Neural cell (in vitro differentiated cells): ENCODE data around the gene ATL1. TPM values are rescaled to one million over a fixed set of nuclear protein-coding genes. Genes with fewer than 3 reads are reported as not detected.

ENCODE experiments used
- H2AFZ ChIP-seq: fragments of 200-600, 300-800 bp; sonication (generic), shearing (Covaris generic); 2 replicates; pipeline ENCODE4 v1.6.0; 2014; ENCODE audit warnings: low read depth, mild to moderate bottlenecking, antibody characterized with exemption, low read length, moderate library complexity
- H3F3A ChIP-seq: fragments of 200-600 bp; shearing (Covaris generic); 2 replicates; pipeline ENCODE4 v1.6.1; 2016; ENCODE audit warnings: mild to moderate bottlenecking, moderate library complexity, mixed read lengths, antibody characterized with exemption, low read length; ENCODE audit not compliant: insufficient read depth, poor library complexity, severe bottlenecking
- H3K27ac ChIP-seq: fragments of 200-600, 300-800 bp; sonication (generic), shearing (Covaris generic); 2 replicates; pipeline ENCODE4 v1.5.1; 2014; ENCODE audit warnings: mild to moderate bottlenecking, low read length, moderate library complexity
- H3K27me3 ChIP-seq: fragments of 300-800, 200-600 bp; sonication (generic), shearing (Covaris generic); 2 replicates; pipeline ENCODE4 v1.6.0; 2014; ENCODE audit warnings: mild to moderate bottlenecking, low read depth, low read length, moderate library complexity; ENCODE audit not compliant: insufficient read depth
- H3K36me3 ChIP-seq: fragments of 300-800, 200-600 bp; sonication (generic), shearing (Covaris generic); 2 replicates; pipeline ENCODE4 v1.5.1; 2014; ENCODE audit warnings: mild to moderate bottlenecking, antibody characterized with exemption, low read length, moderate library complexity; ENCODE audit not compliant: insufficient read depth
- H3K4me2 ChIP-seq: fragments of 300-800, 200-600 bp; sonication (generic), shearing (Covaris generic); 2 replicates; pipeline ENCODE4 v1.6.0; 2014; ENCODE audit warnings: mild to moderate bottlenecking, low read length
- H3K4me3 ChIP-seq: fragments of 300-800, 200-600 bp; sonication (generic), shearing (Covaris generic); 2 replicates; pipeline ENCODE4 v1.5.1; 2014; ENCODE audit warnings: mild to moderate bottlenecking, low read length, moderate library complexity
- H3K79me2 ChIP-seq: fragments of 200-600 bp; shearing (Covaris generic); replicated peaks from 2 replicates; pipeline ENCODE4 v1.6.0; 2014; ENCODE audit warnings: mild to moderate bottlenecking, low read length, moderate library complexity; ENCODE audit not compliant: insufficient read depth
- H3K9ac ChIP-seq: fragments of 300-800, 200-600 bp; sonication (generic), shearing (Covaris generic); 2 replicates; pipeline ENCODE4 v1.6.1; 2016; ENCODE audit warnings: mild to moderate bottlenecking, low read length, mixed read lengths
- H3K9me2 ChIP-seq: fragments of 200-600 bp; shearing (Covaris generic); 2 replicates; pipeline ENCODE4 v1.6.1; 2016; ENCODE audit warnings: mild to moderate bottlenecking, low read length, mixed read lengths; ENCODE audit not compliant: insufficient read depth
- H3K9me3 ChIP-seq: fragments of 200-600, 300-800 bp; sonication (generic), shearing (Covaris generic); 2 replicates; pipeline ENCODE4 v1.6.1; 2016; ENCODE audit warnings: mild to moderate bottlenecking, mixed run types, low read length, moderate library complexity, mixed read lengths
- H4K20me1 ChIP-seq: fragments of 200-600 bp; shearing (Covaris generic); 2 replicates; pipeline ENCODE4 v1.6.1; 2016; ENCODE audit warnings: mild to moderate bottlenecking, mixed run types; ENCODE audit not compliant: insufficient read depth
- EP300 ChIP-seq: fragments of 450-650 bp; conservative IDR thresholded peaks from 2 replicates; pipeline ENCODE4 v1.6.1; 2014; ENCODE audit warnings: antibody characterized with exemption, mild to moderate bottlenecking, moderate library complexity; ENCODE audit not compliant: poor library complexity, severe bottlenecking
- EZH2 ChIP-seq: fragments of 200-600, 300-800 bp; shearing (Covaris generic), sonication (generic); IDR thresholded peaks from 2 replicates; pipeline ENCODE4 v1.6.1; 2014; ENCODE audit warnings: antibody characterized with exemption, low read length, borderline replicate concordance, mild to moderate bottlenecking; ENCODE audit not compliant: insufficient read depth, poor library complexity, severe bottlenecking
- MXI1 ChIP-seq: fragments of 450-650 bp; conservative IDR thresholded peaks from 2 replicates; pipeline ENCODE4 v1.6.1; 2014; ENCODE audit warnings: antibody characterized with exemption, mild to moderate bottlenecking; ENCODE audit not compliant: poor library complexity, severe bottlenecking
- POLR2AphosphoS5 ChIP-seq: IDR thresholded peaks from 2 replicates; pipeline ENCODE4 v1.6.1; 2012
- RAD21 ChIP-seq: fragments of 450-650 bp; conservative IDR thresholded peaks from 2 replicates; pipeline ENCODE4 v1.6.1; 2014; ENCODE audit warnings: antibody characterized with exemption, mild to moderate bottlenecking, moderate library complexity
- SMC3 ChIP-seq: fragments of 450-650 bp; conservative IDR thresholded peaks from 2 replicates; pipeline ENCODE4 v1.6.1; 2014; ENCODE audit warnings: antibody characterized with exemption, mild to moderate bottlenecking, moderate library complexity; ENCODE audit not compliant: poor library complexity
- TAF1 ChIP-seq: IDR thresholded peaks from 2 replicates; pipeline ENCODE4 v1.6.1; 2012; ENCODE audit warnings: low read depth
- polyA plus RNA-seq: library from polyadenylated mRNA; depleted of rRNA; stranded (reverse); fragments of >200 nt; gene quantifications from 2 replicates; pipeline ENCODE4 v1.2.3, GENCODE V29; 2014
- TF ChIP-seq, protein P1 (sequence below): IDR thresholded peaks from 2 replicates; pipeline ENCODE4 v1.6.1; 2012; ENCODE audit warnings: borderline replicate concordance
- TF ChIP-seq, protein P2 (sequence below): fragments of 450-650 bp; IDR thresholded peaks from 2 replicates; pipeline ENCODE4 v1.5.1; 2014; ENCODE audit warnings: antibody characterized with exemption, mild to moderate bottlenecking, moderate library complexity; ENCODE audit not compliant: poor library complexity, severe bottlenecking

The ATL1 gene
- polyA plus RNA-seq, 1 donor from 2014 or later, result 70.4 TPM

DNA sequence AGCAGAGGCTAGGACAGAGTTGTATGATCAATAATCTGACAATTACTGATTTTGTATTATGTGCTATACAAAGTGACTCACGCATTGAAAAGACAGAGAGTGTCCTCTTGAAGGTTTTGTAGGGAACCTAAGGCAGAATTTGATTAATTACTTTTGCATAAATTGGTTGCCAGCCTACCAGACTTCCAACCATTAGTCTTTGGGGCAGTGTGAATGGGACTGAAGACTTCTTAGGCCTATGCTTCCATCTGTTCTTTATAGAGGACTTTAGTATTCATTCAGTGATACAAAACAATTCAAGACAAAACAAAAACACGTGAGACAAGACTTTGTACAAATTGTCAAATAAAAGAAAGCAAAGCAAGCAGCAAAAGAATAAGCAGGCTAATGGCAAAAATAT, 46.5 kb downstream of the ATL1 start:
- H2AFZ ChIP-seq, result no peak overlapping the region
- H3K9me2 ChIP-seq, result no peaks in the 10 kb centered on the region
- no peaks in the 10 kb centered on the region for H3K36me3 ChIP-seq
- no peaks in the 10 kb centered on the region for H3F3A ChIP-seq
- no peak overlapping the region for H3K9ac ChIP-seq
- no peak overlapping the region for H3K4me2 ChIP-seq
- no peaks in the 10 kb centered on the region for H3K27me3 ChIP-seq
- H3K9me3 ChIP-seq, result no peaks in the 10 kb centered on the region
- no peak overlapping the region for H3K4me3 ChIP-seq
- TF ChIP-seq POLR2AphosphoS5, result no peak
- no peak for TF ChIP-seq RAD21
- H3K79me2 ChIP-seq, result no peaks in the 10 kb centered on the region
- H3K27ac ChIP-seq, result no peak overlapping the region
- H4K20me1 ChIP-seq, result no peaks in the 10 kb centered on the region

DNA sequence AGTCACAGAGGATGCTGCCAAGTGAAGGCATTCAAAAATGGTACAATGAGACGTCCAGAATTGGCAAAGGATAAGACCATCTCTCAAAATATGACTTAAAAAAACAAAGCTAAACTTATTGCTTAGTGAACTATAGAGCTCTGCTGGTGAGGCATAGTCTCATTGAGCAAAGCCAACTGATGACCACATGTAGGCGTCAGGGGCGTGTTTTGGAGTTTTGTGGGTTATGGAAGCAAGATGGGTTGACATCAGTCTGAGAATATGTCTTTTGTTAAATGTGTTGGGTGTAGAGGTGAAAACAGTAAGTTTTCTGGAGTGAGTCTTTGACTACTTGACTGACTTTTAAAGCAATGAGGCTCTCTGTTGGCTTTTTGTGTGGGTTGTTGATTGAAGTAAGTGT, 47.2 kb downstream of the ATL1 start:
- Histone ChIP-seq H3K79me2 (no peaks in the 10 kb centered on the region), H3K9me3 (no peaks in the 10 kb centered on the region), H3K9ac (no peak overlapping the region), H3K9me2 (no peaks in the 10 kb centered on the region), H3K27me3 (no peaks in the 10 kb centered on the region), H3K4me3 (no peak overlapping the region), H4K20me1 (no peaks in the 10 kb centered on the region), H3K36me3 (no peaks in the 10 kb centered on the region), H2AFZ (no peak overlapping the region), H3K4me2 (no peak overlapping the region), H3K27ac (no peak overlapping the region), H3F3A (no peaks in the 10 kb centered on the region)
- TF ChIP-seq EZH2 (no peak), RAD21 (no peak), EP300 (no peak), SMC3 (no peak), TAF1 (no peak), POLR2AphosphoS5 (no peak), MXI1 (no peak)
- TF ChIP-seq, protein P1, sequence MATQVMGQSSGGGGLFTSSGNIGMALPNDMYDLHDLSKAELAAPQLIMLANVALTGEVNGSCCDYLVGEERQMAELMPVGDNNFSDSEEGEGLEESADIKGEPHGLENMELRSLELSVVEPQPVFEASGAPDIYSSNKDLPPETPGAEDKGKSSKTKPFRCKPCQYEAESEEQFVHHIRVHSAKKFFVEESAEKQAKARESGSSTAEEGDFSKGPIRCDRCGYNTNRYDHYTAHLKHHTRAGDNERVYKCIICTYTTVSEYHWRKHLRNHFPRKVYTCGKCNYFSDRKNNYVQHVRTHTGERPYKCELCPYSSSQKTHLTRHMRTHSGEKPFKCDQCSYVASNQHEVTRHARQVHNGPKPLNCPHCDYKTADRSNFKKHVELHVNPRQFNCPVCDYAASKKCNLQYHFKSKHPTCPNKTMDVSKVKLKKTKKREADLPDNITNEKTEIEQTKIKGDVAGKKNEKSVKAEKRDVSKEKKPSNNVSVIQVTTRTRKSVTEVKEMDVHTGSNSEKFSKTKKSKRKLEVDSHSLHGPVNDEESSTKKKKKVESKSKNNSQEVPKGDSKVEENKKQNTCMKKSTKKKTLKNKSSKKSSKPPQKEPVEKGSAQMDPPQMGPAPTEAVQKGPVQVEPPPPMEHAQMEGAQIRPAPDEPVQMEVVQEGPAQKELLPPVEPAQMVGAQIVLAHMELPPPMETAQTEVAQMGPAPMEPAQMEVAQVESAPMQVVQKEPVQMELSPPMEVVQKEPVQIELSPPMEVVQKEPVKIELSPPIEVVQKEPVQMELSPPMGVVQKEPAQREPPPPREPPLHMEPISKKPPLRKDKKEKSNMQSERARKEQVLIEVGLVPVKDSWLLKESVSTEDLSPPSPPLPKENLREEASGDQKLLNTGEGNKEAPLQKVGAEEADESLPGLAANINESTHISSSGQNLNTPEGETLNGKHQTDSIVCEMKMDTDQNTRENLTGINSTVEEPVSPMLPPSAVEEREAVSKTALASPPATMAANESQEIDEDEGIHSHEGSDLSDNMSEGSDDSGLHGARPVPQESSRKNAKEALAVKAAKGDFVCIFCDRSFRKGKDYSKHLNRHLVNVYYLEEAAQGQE, result no peak
- TF ChIP-seq, protein P2, sequence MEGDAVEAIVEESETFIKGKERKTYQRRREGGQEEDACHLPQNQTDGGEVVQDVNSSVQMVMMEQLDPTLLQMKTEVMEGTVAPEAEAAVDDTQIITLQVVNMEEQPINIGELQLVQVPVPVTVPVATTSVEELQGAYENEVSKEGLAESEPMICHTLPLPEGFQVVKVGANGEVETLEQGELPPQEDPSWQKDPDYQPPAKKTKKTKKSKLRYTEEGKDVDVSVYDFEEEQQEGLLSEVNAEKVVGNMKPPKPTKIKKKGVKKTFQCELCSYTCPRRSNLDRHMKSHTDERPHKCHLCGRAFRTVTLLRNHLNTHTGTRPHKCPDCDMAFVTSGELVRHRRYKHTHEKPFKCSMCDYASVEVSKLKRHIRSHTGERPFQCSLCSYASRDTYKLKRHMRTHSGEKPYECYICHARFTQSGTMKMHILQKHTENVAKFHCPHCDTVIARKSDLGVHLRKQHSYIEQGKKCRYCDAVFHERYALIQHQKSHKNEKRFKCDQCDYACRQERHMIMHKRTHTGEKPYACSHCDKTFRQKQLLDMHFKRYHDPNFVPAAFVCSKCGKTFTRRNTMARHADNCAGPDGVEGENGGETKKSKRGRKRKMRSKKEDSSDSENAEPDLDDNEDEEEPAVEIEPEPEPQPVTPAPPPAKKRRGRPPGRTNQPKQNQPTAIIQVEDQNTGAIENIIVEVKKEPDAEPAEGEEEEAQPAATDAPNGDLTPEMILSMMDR, result no peak

DNA sequence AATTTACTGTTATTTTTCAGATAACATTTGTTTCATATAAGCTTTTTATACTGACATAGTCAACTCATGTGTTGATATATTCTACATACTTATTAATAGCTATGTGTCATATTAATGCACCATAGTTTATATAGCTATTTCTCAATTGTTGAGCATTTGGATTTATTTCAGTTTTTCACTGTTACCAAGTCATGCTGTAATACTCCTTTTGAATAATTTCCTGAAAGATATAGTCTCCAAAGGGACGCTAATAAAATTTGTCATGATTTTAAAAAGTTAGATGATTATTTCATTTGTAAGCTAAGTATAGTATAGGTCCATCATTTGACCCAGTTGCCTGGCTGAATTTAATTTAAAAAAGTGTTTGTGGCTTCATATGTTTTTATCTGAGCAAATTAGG, 47.8 kb downstream of the ATL1 start:
- Histone ChIP-seq H3K27ac (no peak overlapping the region), H3K9me3 (no peaks in the 10 kb centered on the region), H3K27me3 (no peaks in the 10 kb centered on the region), H3K9me2 (no peaks in the 10 kb centered on the region), H3F3A (no peaks in the 10 kb centered on the region), H4K20me1 (no peaks in the 10 kb centered on the region), H3K79me2 (no peaks in the 10 kb centered on the region), H3K4me3 (no peak overlapping the region), H3K9ac (no peak overlapping the region), H2AFZ (no peak overlapping the region), H3K36me3 (no peaks in the 10 kb centered on the region), H3K4me2 (no peak overlapping the region)
- TF ChIP-seq MXI1, result no peak
- no peak for TF ChIP-seq TAF1
- TF ChIP-seq EZH2, result no peak
- no peak for TF ChIP-seq POLR2AphosphoS5
- TF ChIP-seq RAD21, result no peak
- TF ChIP-seq, protein P2, result no peak
- no peak for TF ChIP-seq EP300
- TF ChIP-seq SMC3, result no peak
